B cell (primary cell): Measurements from ENCODE around the gene FAM149B1. TPM values are rescaled to one million over a fixed set of nuclear protein-coding genes. Genes with fewer than 3 reads are reported as not detected.

ENCODE experiments used
- ATAC-seq: fragments of 200-7000 bp; cut with Tn5 transposase; one replicate; pipeline ENCODE4 v1.10.0; 2021; ENCODE audit warnings: low read depth, mild to moderate bottlenecking, moderate number of reproducible peaks, moderate library complexity
- CTCF ChIA-PET: fragments of 350-600 bp; sonication (Branson Sonifier 250); formaldehyde crosslinking; loops from one replicate; lab custom pipeline; 2021; ENCODE audit warnings: antibody characterized with exemption, inconsistent platforms; lab: Charles Lee
- POLR2A ChIA-PET: fragments of 350-600 bp; sonication (Branson Sonifier 250); formaldehyde crosslinking; loops from one replicate; lab custom pipeline; 2021; ENCODE audit warnings: antibody characterized with exemption; lab: Charles Lee
- DNase-seq: peaks from one replicate; pipeline ENCODE4 v3.0.0; 2013
- H2AFZ ChIP-seq: 2 replicates; pipeline ENCODE4 v1.6.1; 2012; ENCODE audit warnings: mild to moderate bottlenecking, low read depth, low read length; ENCODE audit not compliant: insufficient read depth, poor library complexity, severe bottlenecking
- H3K27ac ChIP-seq, 2 donors: 1 replicate in 1 of 2; 2 replicates in 1 of 2; pipeline ENCODE4 v1.5.1; 2012 to 2013; ENCODE audit warnings: low read length in 2 of 2, mild to moderate bottlenecking in 2 of 2, moderate library complexity in 1 of 2
- H3K27me3 ChIP-seq, 4 experiments: fragments of 200-600 bp in 1 of 4; sonication (generic) in 1 of 4; replicated peaks in 1 of 4; 1 replicate in 2 of 4; 2 replicates in 2 of 4; pipeline versions ENCODE4 v1.6.1 to v1.7.0; 2013 to 2016; ENCODE audit warnings: low read length in 3 of 4, mild to moderate bottlenecking in 2 of 4, mixed read lengths in 1 of 4, moderate library complexity in 1 of 4; ENCODE audit not compliant: insufficient read depth in 4 of 4, control insufficient read depth in 3 of 4; ENCODE audit errors: control extremely low read depth in 1 of 4
- H3K36me3 ChIP-seq, 2 experiments: replicated peaks in 1 of 2; 1 replicate in 1 of 2; 2 replicates in 1 of 2; pipeline versions ENCODE4 v1.6.1 to v1.7.1; 2013; ENCODE audit warnings: low read length in 1 of 2; ENCODE audit not compliant: insufficient read depth in 2 of 2, control insufficient read depth in 1 of 2; ENCODE audit errors: control extremely low read depth in 1 of 2, extremely low read depth in 1 of 2
- H3K4me1 ChIP-seq, 2 donors: fragments of 200-600 bp in 1 of 2; sonication (generic) in 1 of 2; 1 replicate in 1 of 2; 2 replicates in 1 of 2; pipeline versions ENCODE4 v1.5.1 to v1.6.1; 2013 to 2017; ENCODE audit warnings: low read length in 2 of 2; ENCODE audit not compliant: control insufficient read depth in 2 of 2, insufficient read depth in 2 of 2
- H3K4me2 ChIP-seq: replicated peaks from 2 replicates; pipeline ENCODE3; 2012; ENCODE audit warnings: mild to moderate bottlenecking, low read depth, low read length; ENCODE audit not compliant: poor library complexity, severe bottlenecking
- H3K4me3 ChIP-seq, 5 experiments: fragments of 200-600 bp in 1 of 5; sonication (generic) in 1 of 5; 1 replicate in 3 of 5; 2 replicates in 2 of 5; pipeline versions ENCODE4 v1.5.1 to v1.7.0; 2011 to 2016; ENCODE audit warnings: low read length in 4 of 5, mild to moderate bottlenecking in 4 of 5, low read depth in 2 of 5, control low read depth in 1 of 5, moderate library complexity in 1 of 5; ENCODE audit not compliant: insufficient read depth in 1 of 5; ENCODE audit errors: control extremely low read depth in 1 of 5, extremely low read depth in 1 of 5
- H3K79me2 ChIP-seq: fragments of 200-600 bp; sonication (generic); one replicate; pipeline ENCODE4 v1.6.0; 2016; ENCODE audit warnings: low read length; ENCODE audit not compliant: control insufficient read depth, insufficient read depth
- H3K9ac ChIP-seq: fragments of 200-600 bp; sonication (generic); 2 replicates; pipeline ENCODE4 v1.6.1; 2017; ENCODE audit warnings: mild to moderate bottlenecking, low read length, moderate library complexity
- H3K9me3 ChIP-seq, 3 donors: one replicate each; pipeline versions ENCODE4 v1.6.1 to v1.7.1; 2013; ENCODE audit warnings: low read length in 2 of 3; ENCODE audit not compliant: control insufficient read depth in 2 of 3, insufficient read depth in 1 of 3; ENCODE audit errors: control extremely low read depth in 1 of 3
- H4K20me1 ChIP-seq: 2 replicates; pipeline ENCODE4 v1.6.0; 2012; ENCODE audit warnings: mild to moderate bottlenecking, low read length; ENCODE audit not compliant: insufficient read depth, control insufficient read depth, poor library complexity, severe bottlenecking
- H3K27ac Mint-ChIP-seq: one replicate; pipeline ENCODE4 v1.8.0; 2021; ENCODE audit warnings: mixed read lengths
- H3K27me3 Mint-ChIP-seq: one replicate; pipeline ENCODE4 v1.8.0; 2021; ENCODE audit warnings: mixed read lengths
- H3K4me1 Mint-ChIP-seq: one replicate; pipeline ENCODE4 v1.8.0; 2021; ENCODE audit warnings: mixed read lengths
- H3K4me3 Mint-ChIP-seq: one replicate; pipeline ENCODE4 v1.8.0; 2021; ENCODE audit warnings: mixed read lengths
- H3K9me3 Mint-ChIP-seq: one replicate; pipeline ENCODE4 v1.8.0; 2022; ENCODE audit warnings: mixed read lengths; ENCODE audit not compliant: insufficient read depth
- EZH2 ChIP-seq: IDR thresholded peaks from 2 replicates; pipeline ENCODE4 v1.6.1; 2012; ENCODE audit warnings: borderline replicate concordance, low read depth, mild to moderate bottlenecking, moderate library complexity, low read length; ENCODE audit not compliant: insufficient read depth, poor library complexity, severe bottlenecking
- WGBS: methylation state at CpG from one replicate; pipeline ENCODE4 v1.1.5; 2013; ENCODE audit warnings: missing lambda C conversion rate; ENCODE audit not compliant: insufficient coverage; 5-methylcytosine and 5-hydroxymethylcytosine counted together
- intact Hi-C: fragments of 100-400 bp; cut with micrococcal nuclease; formaldehyde crosslinking; loops from one replicate; pipeline ENCODE4 v1.10.0; 2022
- polyA plus RNA-seq: library from polyadenylated mRNA; depleted of rRNA; stranded (reverse); fragments of >200 nt; gene quantifications from 2 replicates; pipeline ENCODE4 v1.2.3, GENCODE V29; 2012
- total RNA-seq, 2 donors: library from RNA; stranded (reverse); fragments of 120-200 nt in 1 of 2; gene quantifications; 1 replicate in 1 of 2; 2 replicates in 1 of 2; pipeline versions ENCODE4 v1.2.3 to v1.2.4, GENCODE V29; 2013 to 2022
- TF ChIP-seq, protein P1 (sequence below): fragments of 200-600 bp; IDR thresholded peaks from one replicate; pipeline ENCODE4 v1.8.0; 2022; ENCODE audit warnings: antibody characterized with exemption, mild to moderate bottlenecking

The FAM149B1 gene
- total and polyA plus RNA-seq, 2 donors (not counting 1 experiment from before 2014, with no cell fraction given), result 22.5 to 24.3 TPM

GRCh38 chr10:73228247-73228646 lies 60.3 kb downstream of the FAM149B1 start:
- no peak overlapping the region for H3K4me3 Mint-ChIP-seq
- no peak overlapping the region for H3K27ac ChIP-seq
- ATAC-seq (no peak), DNase-seq (no peak)
- no peaks in the 10 kb centered on the region for H3K79me2 ChIP-seq
- H3K4me1 Mint-ChIP-seq, result no peaks in the 10 kb centered on the region
- TF ChIP-seq, protein P1, sequence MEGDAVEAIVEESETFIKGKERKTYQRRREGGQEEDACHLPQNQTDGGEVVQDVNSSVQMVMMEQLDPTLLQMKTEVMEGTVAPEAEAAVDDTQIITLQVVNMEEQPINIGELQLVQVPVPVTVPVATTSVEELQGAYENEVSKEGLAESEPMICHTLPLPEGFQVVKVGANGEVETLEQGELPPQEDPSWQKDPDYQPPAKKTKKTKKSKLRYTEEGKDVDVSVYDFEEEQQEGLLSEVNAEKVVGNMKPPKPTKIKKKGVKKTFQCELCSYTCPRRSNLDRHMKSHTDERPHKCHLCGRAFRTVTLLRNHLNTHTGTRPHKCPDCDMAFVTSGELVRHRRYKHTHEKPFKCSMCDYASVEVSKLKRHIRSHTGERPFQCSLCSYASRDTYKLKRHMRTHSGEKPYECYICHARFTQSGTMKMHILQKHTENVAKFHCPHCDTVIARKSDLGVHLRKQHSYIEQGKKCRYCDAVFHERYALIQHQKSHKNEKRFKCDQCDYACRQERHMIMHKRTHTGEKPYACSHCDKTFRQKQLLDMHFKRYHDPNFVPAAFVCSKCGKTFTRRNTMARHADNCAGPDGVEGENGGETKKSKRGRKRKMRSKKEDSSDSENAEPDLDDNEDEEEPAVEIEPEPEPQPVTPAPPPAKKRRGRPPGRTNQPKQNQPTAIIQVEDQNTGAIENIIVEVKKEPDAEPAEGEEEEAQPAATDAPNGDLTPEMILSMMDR, result no peak
- no peak for TF ChIP-seq EZH2
- H3K4me3 ChIP-seq, result no peak overlapping the region
- no peaks in the 10 kb centered on the region for H4K20me1 ChIP-seq
- no peaks in the 10 kb centered on the region for H3K4me1 ChIP-seq
- H3K9me3 ChIP-seq, result no peaks in the 10 kb centered on the region
- POLR2A ChIA-PET, result no interaction called here
- intact Hi-C loops, result no loop called here
- CTCF ChIA-PET, result no interaction called here
- H3K27me3 ChIP-seq, result no peaks in the 10 kb centered on the region
- no peak overlapping the region for H3K27ac Mint-ChIP-seq
- H3K9ac ChIP-seq, result no peak overlapping the region
- no peak overlapping the region for H3K4me2 ChIP-seq
- no peaks in the 10 kb centered on the region for H3K27me3 Mint-ChIP-seq
- H3K36me3 ChIP-seq, result peaks cover 4 to 6% of the 10 kb centered on the region in 2 experiments
- no peak overlapping the region for H2AFZ ChIP-seq
- H3K9me3 Mint-ChIP-seq, result no peaks in the 10 kb centered on the region
- WGBS, result 100% methylated on average over 1 of the region's 3 CpGs

GRCh38 chr10:73229567-73229966 lies 61.6 kb downstream of the FAM149B1 start:
- H3K27ac Mint-ChIP-seq, result no peak overlapping the region
- 50% methylated on average over 5 of the region's 6 CpGs for WGBS
- CTCF ChIA-PET, result interaction anchor here (0.6 kb wide), 1 partner anchor 350 kb away, joined by 5 read pairs; no protein-coding TSS in a partner anchor

More at GRCh38 chr10:73229567-73229966, 61.6 kb downstream of the FAM149B1 start:
- H3K9ac ChIP-seq, result no peak overlapping the region
- POLR2A ChIA-PET, result no interaction called here
- peaks cover 6 to 9% of the 10 kb centered on the region in 2 experiments for H3K36me3 ChIP-seq
- H3K27me3 ChIP-seq, result no peaks in the 10 kb centered on the region
- H3K9me3 Mint-ChIP-seq, result no peaks in the 10 kb centered on the region
- no peaks in the 10 kb centered on the region for H3K9me3 ChIP-seq
- DNase-seq, result no peak
- H3K4me1 Mint-ChIP-seq, result no peaks in the 10 kb centered on the region
- H3K79me2 ChIP-seq, result no peaks in the 10 kb centered on the region
- ATAC-seq, result no peak
- no peak for TF ChIP-seq EZH2
- TF ChIP-seq, protein P1, result no peak
- H3K27me3 Mint-ChIP-seq, result no peaks in the 10 kb centered on the region
- H3K27ac ChIP-seq, result no peak overlapping the region
- no peaks in the 10 kb centered on the region for H3K4me1 ChIP-seq
- intact Hi-C loops, result no loop called here
- no peak overlapping the region for H3K4me2 ChIP-seq
- no peak overlapping the region for H3K4me3 ChIP-seq
- no peaks in the 10 kb centered on the region for H4K20me1 ChIP-seq
- no peak overlapping the region for H3K4me3 Mint-ChIP-seq
- no peak overlapping the region for H2AFZ ChIP-seq
